ENCODE measurements around the gene UPP1. TPM values are rescaled to one million over a fixed set of nuclear protein-coding genes. Genes with fewer than 3 reads are reported as not detected.

The UPP1 gene
- total RNA-seq = 12.3 and 19.7 TPM in 2 replicates

DNA sequence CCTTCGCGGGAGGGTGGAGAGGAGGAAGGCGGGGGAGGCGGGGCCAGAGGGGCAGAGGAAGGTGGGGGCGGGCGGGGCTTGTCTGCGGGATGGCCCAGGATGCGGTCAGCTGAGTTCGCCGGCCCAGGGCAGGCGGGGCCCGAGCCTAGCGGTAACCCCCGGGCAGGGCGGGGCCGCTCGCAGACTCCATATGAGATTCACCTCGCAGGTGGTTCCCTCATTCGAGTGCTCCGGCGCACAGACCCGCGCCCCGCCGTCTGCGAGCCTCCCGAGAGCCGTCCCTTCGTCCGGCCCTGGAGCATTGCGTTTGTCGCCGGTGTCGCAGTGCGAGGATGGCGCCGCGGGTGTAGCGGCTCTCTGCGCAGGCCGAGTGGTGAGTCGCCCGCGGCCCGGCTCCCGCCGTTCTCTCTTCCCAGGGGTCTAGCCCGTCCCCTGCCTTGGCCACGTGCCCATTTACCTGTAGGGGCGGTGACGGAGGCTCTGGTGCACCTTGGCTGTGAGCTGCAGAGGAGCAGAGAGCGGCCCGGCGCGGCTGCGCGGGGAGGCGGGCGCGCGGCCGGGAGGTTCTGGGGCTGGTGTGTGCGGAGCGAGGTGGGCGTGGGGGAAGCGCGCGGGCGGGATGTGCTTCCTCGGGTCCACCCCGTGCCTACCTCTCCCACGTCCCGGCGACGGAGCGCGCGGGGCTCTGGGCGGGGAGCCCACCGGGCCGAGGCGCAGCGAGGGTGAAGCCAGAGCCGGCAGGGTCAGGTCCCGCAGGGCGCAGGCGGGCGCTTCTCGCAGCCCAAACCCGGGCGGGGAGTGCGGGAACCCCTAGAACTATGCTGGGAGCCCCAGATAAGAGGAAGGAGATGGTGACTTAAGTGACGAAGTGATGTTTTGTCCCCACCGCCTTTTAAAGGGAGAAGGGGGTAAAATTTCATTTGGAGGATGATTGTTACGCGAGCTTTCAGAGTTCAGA lies at the start of gene UPP1:
UPP1 (plus strand) TSS at position 220 of the 958 bp plus-strand sequence. CDS start 5,519 bp downstream, outside the sequence.

Other genes starting within 250 kb of the UPP1 start
- 0.13 and 0.25 TPM in 2 replicates for gene PKD1L1, start 140.8 kb upstream of the UPP1 start, total RNA-seq
- gene HUS1, start 109.7 kb upstream of the UPP1 start, total RNA-seq = 17.0 and 20.1 TPM in 2 replicates
- gene SUN3, start 60.2 kb upstream of the UPP1 start, total RNA-seq = not detected in 2 replicates
- gene C7orf57, start 53.7 kb upstream of the UPP1 start, total RNA-seq = under 0.01 TPM in 1 of 2 replicates, not detected in the other
- under 0.01 TPM in 2 replicates for gene ABCA13, start 82.2 kb downstream of the UPP1 start, total RNA-seq

All from aortic smooth muscle cell (primary cell).